ENCODE data around the gene MPC1. TPM values are rescaled to one million over a fixed set of nuclear protein-coding genes. Genes with fewer than 3 reads are reported as not detected.

The MPC1 gene
- total RNA-seq, 8 experiments from 2014 or later: 39.0 to 91.6 (median 54.1) TPM

- H3K27ac ChIP-seq: no peak overlapping the region
- H3K4me3 ChIP-seq: no peak overlapping the region
- peaks cover 0 to 6% of the 10 kb centered on the region in 2 donors for H3K4me1 ChIP-seq (replicated peaks in 1 of 2)
- in situ Hi-C loops (cut with MboI; ENCODE audit: low pct_unique_long_range_greater_than_20kb in 2 of 9, low sequenced_read_pairs in 9 of 9, unreplicated experiment in 9 of 9): no loop called here
- 46 to 100% (median 76%) methylated on average over 1 to 10 of the region's 19 CpGs; no CpG with 5 or more reads in 1 of the 10 experiments for WGBS, 10 experiments
- ATAC-seq (replicated peaks in 6 of 8): no peak
Measured at GRCh38 chr6:166317261-166318212, 65.2 kb downstream of the MPC1 start.

- in situ Hi-C loops (cut with MboI; ENCODE audit: low pct_unique_long_range_greater_than_20kb in 2 of 9, low sequenced_read_pairs in 9 of 9, unreplicated experiment in 9 of 9): no loop called here
- Histone ChIP-seq H3K4me1 (replicated peaks in 1 of 2) (peaks cover 0 to 8% of the 10 kb centered on the region in 2 donors), H3K27ac (no peak overlapping the region), H3K4me3 (no peak overlapping the region)
- WGBS, 10 experiments: 73 to 96% (median 88%) methylated on average over 2 to 11 of the region's 11 CpGs; no CpG with 5 or more reads in 3 of the 10 experiments
- ATAC-seq (replicated peaks in 6 of 8): no peak
Measured at GRCh38 chr6:166315436-166315835, 67.3 kb downstream of the MPC1 start.

Other genes starting within 250 kb of the MPC1 start
- gene TBXT, start 215.1 kb downstream of the MPC1 start, total RNA-seq: under 1 TPM in 2 of 8 experiments, not detected in 6; 0.13 to 0.28 TPM
- under 1 TPM in 5 of 8 experiments, not detected in 3; 0.14 to 0.64 (median 0.38) TPM for gene PRR18, start 74.5 kb downstream of the MPC1 start, total RNA-seq
- gene SFT2D1, start 40.4 kb downstream of the MPC1 start, total RNA-seq: 10 to 100 TPM; 21.4 to 53.5 (median 29.1) TPM
- 1 to 10 TPM in 4 of 8 experiments, under 1 TPM in 4; 0.50 to 2.7 (median 1.1) TPM for gene RAMACL, start 203.7 kb upstream of the MPC1 start, total RNA-seq
- gene RPS6KA2, start 244.3 kb upstream of the MPC1 start, total RNA-seq: 10 to 100 TPM; 18.9 to 39.1 (median 24.7) TPM